Trophoblast cell (in vitro differentiated cells and primary cell): ENCODE results near the gene RAB36.

Experiments used
- DNase-seq, 2 donors: peaks; one replicate each; pipeline ENCODE4 v3.0.0-alpha.2; 2016
- H2AFZ ChIP-seq: 2 replicates; pipeline ENCODE4 v1.6.1; 2013; ENCODE audit warnings: low read length, moderate library complexity, mild to moderate bottlenecking; ENCODE audit not compliant: insufficient read depth, poor library complexity
- H2AK5ac ChIP-seq: 2 replicates; pipeline ENCODE4 v1.6.1; 2013; ENCODE audit warnings: mild to moderate bottlenecking, low read length
- H2BK120ac ChIP-seq: 2 replicates; pipeline ENCODE4 v1.6.1; 2013; ENCODE audit warnings: low read length, mild to moderate bottlenecking, moderate library complexity; ENCODE audit not compliant: insufficient read depth, poor library complexity
- H2BK12ac ChIP-seq: 2 replicates; pipeline ENCODE4 v1.6.1; 2013; ENCODE audit warnings: mild to moderate bottlenecking, low read length, moderate library complexity
- H2BK5ac ChIP-seq: 2 replicates; pipeline ENCODE4 v1.6.1; 2013; ENCODE audit warnings: low read length, low read depth, moderate library complexity, mild to moderate bottlenecking; ENCODE audit not compliant: poor library complexity
- H3K14ac ChIP-seq: 2 replicates; pipeline ENCODE4 v1.6.1; 2013; ENCODE audit warnings: mild to moderate bottlenecking, low read length
- H3K18ac ChIP-seq: 2 replicates; pipeline ENCODE4 v1.6.1; 2013; ENCODE audit warnings: mild to moderate bottlenecking, low read length
- H3K23ac ChIP-seq: 2 replicates; pipeline ENCODE4 v1.6.1; 2013; ENCODE audit warnings: low read length
- H3K27ac ChIP-seq: 2 replicates; pipeline ENCODE4 v1.5.1; 2013; ENCODE audit warnings: low read depth, mild to moderate bottlenecking, inconsistent platforms, low read length, moderate library complexity
- H3K27me3 ChIP-seq: 2 replicates; pipeline ENCODE4 v1.6.1; 2013; ENCODE audit warnings: inconsistent platforms, mild to moderate bottlenecking, low read length, moderate library complexity; ENCODE audit not compliant: insufficient read depth
- H3K36me3 ChIP-seq, 2 experiments: 1 replicate in 1 of 2; 2 replicates in 1 of 2; pipeline ENCODE4 v1.6.1; 2013; ENCODE audit warnings: low read length in 2 of 2, mild to moderate bottlenecking in 2 of 2, moderate library complexity in 1 of 2; ENCODE audit not compliant: insufficient read depth in 2 of 2, control insufficient read depth in 1 of 2
- H3K4ac ChIP-seq: 2 replicates; pipeline ENCODE4 v1.6.1; 2013; ENCODE audit warnings: low read depth, mild to moderate bottlenecking, low read length, moderate library complexity
- H3K4me1 ChIP-seq, 2 experiments: 1 replicate in 1 of 2; 2 replicates in 1 of 2; pipeline ENCODE4 v1.6.1; 2013; ENCODE audit warnings: low read length in 2 of 2, mild to moderate bottlenecking in 2 of 2, moderate library complexity in 1 of 2; ENCODE audit not compliant: insufficient read depth in 2 of 2, control insufficient read depth in 1 of 2
- H3K4me2 ChIP-seq: 2 replicates; pipeline ENCODE4 v1.6.1; 2013; ENCODE audit warnings: inconsistent platforms, mild to moderate bottlenecking, low read length, moderate library complexity
- H3K4me3 ChIP-seq: 2 replicates; pipeline ENCODE4 v1.5.1; 2013; ENCODE audit warnings: mild to moderate bottlenecking, low read depth, low read length, inconsistent platforms
- H3K79me1 ChIP-seq: one replicate; pipeline ENCODE4 v1.6.1; 2013; ENCODE audit warnings: low read length
- H3K79me2 ChIP-seq: 2 replicates; pipeline ENCODE4 v1.6.1; 2013; ENCODE audit warnings: low read length, mild to moderate bottlenecking; ENCODE audit not compliant: control insufficient read depth, insufficient read depth, poor library complexity
- H3K9ac ChIP-seq: 2 replicates; pipeline ENCODE4 v1.6.1; 2013; ENCODE audit warnings: mild to moderate bottlenecking, low read length
- H3K9me3 ChIP-seq: 2 replicates; pipeline ENCODE4 v1.6.1; 2013; ENCODE audit warnings: low read depth, mild to moderate bottlenecking, control low read depth, inconsistent platforms, low read length; ENCODE audit not compliant: insufficient read depth
- H4K12ac ChIP-seq: 2 replicates; pipeline ENCODE4 v1.6.1; 2013; ENCODE audit warnings: low read depth, mild to moderate bottlenecking, low read length, moderate library complexity
- H4K8ac ChIP-seq: 2 replicates; pipeline ENCODE4 v1.6.1; 2013; ENCODE audit warnings: low read depth, mild to moderate bottlenecking, low read length, moderate library complexity
- H4K91ac ChIP-seq: one replicate; pipeline ENCODE4 v1.6.1; 2013; ENCODE audit warnings: low read depth, mild to moderate bottlenecking, low read length, moderate library complexity
- WGBS: extraction: QIAGEN DNeasy Blood & Tissue Kit; methylation state at CpG from one replicate; pipeline ENCODE4 v1.1.7; 2013; ENCODE audit warnings: missing lambda C conversion rate; ENCODE audit not compliant: insufficient read length, insufficient coverage; ENCODE audit errors: extremely low coverage; 5-methylcytosine and 5-hydroxymethylcytosine counted together

Gene RAB36

DNA sequence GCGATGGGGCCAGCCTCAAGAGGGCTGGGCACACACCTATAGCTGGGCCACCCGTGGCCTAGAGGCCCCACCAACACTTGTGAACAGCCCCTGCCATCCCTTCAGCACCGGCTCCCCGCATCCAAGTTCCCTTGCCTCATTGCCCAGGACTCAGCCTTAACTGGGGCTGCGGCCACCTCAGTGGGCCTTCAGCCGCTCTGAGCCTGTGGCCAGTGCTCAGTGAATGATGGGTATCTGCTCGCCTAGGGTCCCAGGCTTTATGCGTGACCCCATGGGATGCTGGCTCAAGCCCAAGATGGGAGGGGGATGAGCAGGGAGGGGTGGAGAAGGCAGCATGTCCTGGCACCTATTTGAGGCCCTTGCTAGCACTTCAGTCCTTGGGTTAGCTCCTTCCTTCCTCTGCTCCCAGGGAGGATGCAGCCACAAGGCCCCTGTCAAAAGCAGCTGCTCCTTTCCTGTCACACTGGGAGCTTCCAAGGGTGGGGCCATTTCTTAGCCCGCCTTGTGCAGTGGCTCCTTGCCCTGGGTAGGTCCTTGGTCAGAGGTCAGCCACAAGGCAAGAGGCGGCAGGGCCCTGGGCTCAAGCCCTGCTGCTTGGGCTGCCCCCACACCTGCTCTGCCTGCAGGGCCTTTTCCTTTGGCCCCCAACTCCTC, 43.1 kb upstream of the RAB36 start:
- no CpG with 5 or more reads among the region's 10 CpGs for WGBS
- no peak overlapping the region for H3K27ac ChIP-seq

DNA sequence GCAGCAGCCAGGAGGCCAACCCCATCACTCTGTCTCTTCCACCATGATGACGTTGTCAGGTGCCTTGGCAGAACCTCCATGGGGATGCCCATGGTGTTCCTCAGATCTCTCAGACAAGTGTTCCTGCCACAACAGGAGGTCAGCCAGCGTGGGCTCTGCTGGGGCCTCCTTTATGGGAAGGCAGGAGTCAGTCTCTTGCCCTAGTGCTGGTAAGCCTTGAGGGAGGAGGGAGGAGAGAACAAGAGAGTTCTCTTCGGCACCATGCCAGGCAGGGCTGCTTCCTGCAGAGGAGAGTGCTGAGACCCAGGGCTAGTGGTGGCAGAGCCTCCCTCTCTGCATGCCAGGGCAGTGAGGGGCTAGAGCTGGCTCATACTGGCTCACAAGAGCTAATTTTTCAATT, 42.5 kb upstream of the RAB36 start:
- no peak overlapping the region for H3K4me2 ChIP-seq
- no peak overlapping the region for H3K4me3 ChIP-seq
- H4K12ac ChIP-seq = no peak overlapping the region
- H3K14ac ChIP-seq = no peak overlapping the region
- DNase-seq = no peak
- no peak overlapping the region for H3K9ac ChIP-seq
- no peaks in the 10 kb centered on the region for H3K4me1 ChIP-seq
- no peak overlapping the region for H2BK5ac ChIP-seq
- no peak overlapping the region for H3K27ac ChIP-seq
- H3K79me1 ChIP-seq = no peaks in the 10 kb centered on the region
- H2BK120ac ChIP-seq = no peak overlapping the region
- no peaks in the 10 kb centered on the region for H3K79me2 ChIP-seq
- no peak overlapping the region for H3K18ac ChIP-seq
- no peak overlapping the region for H3K4ac ChIP-seq
- H4K8ac ChIP-seq = no peak overlapping the region
- no peak overlapping the region for H2AFZ ChIP-seq
- no peak overlapping the region for H4K91ac ChIP-seq
- WGBS = no CpG with 5 or more reads among the region's 3 CpGs
- H3K36me3 ChIP-seq = no peaks in the 10 kb centered on the region
- peaks cover 3% of the 10 kb centered on the region for H3K9me3 ChIP-seq
- no peak overlapping the region for H2AK5ac ChIP-seq
- H3K23ac ChIP-seq = no peak overlapping the region
- no peak overlapping the region for H2BK12ac ChIP-seq
- no peaks in the 10 kb centered on the region for H3K27me3 ChIP-seq

More for the DNA sequence above, 43.1 kb upstream of the RAB36 start:
- Histone ChIP-seq H2BK5ac (no peak overlapping the region), H3K23ac (no peak overlapping the region), H3K9me3 (peaks cover 3% of the 10 kb centered on the region), H3K27me3 (no peaks in the 10 kb centered on the region), H2BK12ac (no peak overlapping the region), H3K4ac (no peak overlapping the region), H3K14ac (no peak overlapping the region), H4K91ac (no peak overlapping the region), H2AK5ac (no peak overlapping the region), H2AFZ (no peak overlapping the region), H2BK120ac (no peak overlapping the region), H3K18ac (no peak overlapping the region), H4K12ac (no peak overlapping the region), H3K36me3 (no peaks in the 10 kb centered on the region), H4K8ac (no peak overlapping the region), H3K4me3 (no peak overlapping the region), H3K9ac (no peak overlapping the region), H3K4me2 (no peak overlapping the region), H3K79me1 (no peaks in the 10 kb centered on the region), H3K79me2 (no peaks in the 10 kb centered on the region), H3K4me1 (no peaks in the 10 kb centered on the region)
- DNase-seq = no peak

DNA sequence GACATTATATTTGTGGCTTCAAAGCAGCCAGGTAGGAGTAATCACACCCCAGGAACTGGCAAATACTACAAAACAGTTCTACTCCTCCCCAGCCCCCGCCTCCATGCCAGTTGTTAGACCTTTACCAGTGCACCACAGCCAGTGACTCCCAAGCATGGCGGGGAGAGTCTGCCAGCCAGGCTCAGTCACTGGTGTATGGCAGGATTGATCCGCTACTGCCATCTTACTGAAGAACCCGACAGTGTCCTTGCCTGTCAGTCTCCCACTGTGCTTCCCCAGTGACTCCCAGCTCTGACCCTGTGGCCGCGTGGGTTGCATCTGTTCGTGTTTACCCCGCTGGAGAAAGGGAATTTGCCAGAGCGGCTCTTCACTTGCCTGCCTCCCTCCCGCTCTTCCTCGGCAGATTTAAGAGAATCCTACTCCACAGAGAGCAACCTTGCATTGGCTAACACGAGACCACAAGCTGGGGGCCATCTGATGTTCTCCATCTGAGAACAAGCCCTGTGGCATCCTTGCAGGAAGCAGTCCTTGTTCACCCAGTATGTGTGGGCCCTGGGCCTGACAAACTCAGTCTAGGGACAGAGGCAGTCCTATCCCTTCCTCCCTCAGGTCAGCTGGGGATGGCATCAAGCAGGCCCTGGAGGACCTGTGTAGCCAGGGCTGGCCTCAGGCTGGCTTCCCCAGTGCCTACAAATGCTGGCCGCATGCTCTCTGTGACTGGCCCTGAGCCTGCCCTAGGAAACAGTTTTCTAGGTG, 41.9 kb upstream of the RAB36 start:
- H3K9ac ChIP-seq = no peak overlapping the region
- no peak overlapping the region for H2AK5ac ChIP-seq
- no peak overlapping the region for H3K18ac ChIP-seq
- H2BK12ac ChIP-seq = no peak overlapping the region
- no peak overlapping the region for H3K14ac ChIP-seq
- H3K27me3 ChIP-seq = no peaks in the 10 kb centered on the region
- H3K23ac ChIP-seq = no peak overlapping the region
- H3K79me1 ChIP-seq = no peaks in the 10 kb centered on the region
- H2BK5ac ChIP-seq = no peak overlapping the region
- no peak overlapping the region for H4K12ac ChIP-seq
- no peaks in the 10 kb centered on the region for H3K79me2 ChIP-seq
- no peak for DNase-seq
- H3K4ac ChIP-seq = no peak overlapping the region
- no peak overlapping the region for H3K4me2 ChIP-seq
- H3K36me3 ChIP-seq = no peaks in the 10 kb centered on the region
- H3K4me3 ChIP-seq = no peak overlapping the region
- WGBS = no CpG with 5 or more reads among the region's 13 CpGs
- peaks cover 3% of the 10 kb centered on the region for H3K9me3 ChIP-seq
- no peak overlapping the region for H2AFZ ChIP-seq
- H4K8ac ChIP-seq = no peak overlapping the region
- H3K27ac ChIP-seq = no peak overlapping the region
- no peak overlapping the region for H2BK120ac ChIP-seq
- no peak overlapping the region for H4K91ac ChIP-seq
- no peaks in the 10 kb centered on the region for H3K4me1 ChIP-seq

DNA sequence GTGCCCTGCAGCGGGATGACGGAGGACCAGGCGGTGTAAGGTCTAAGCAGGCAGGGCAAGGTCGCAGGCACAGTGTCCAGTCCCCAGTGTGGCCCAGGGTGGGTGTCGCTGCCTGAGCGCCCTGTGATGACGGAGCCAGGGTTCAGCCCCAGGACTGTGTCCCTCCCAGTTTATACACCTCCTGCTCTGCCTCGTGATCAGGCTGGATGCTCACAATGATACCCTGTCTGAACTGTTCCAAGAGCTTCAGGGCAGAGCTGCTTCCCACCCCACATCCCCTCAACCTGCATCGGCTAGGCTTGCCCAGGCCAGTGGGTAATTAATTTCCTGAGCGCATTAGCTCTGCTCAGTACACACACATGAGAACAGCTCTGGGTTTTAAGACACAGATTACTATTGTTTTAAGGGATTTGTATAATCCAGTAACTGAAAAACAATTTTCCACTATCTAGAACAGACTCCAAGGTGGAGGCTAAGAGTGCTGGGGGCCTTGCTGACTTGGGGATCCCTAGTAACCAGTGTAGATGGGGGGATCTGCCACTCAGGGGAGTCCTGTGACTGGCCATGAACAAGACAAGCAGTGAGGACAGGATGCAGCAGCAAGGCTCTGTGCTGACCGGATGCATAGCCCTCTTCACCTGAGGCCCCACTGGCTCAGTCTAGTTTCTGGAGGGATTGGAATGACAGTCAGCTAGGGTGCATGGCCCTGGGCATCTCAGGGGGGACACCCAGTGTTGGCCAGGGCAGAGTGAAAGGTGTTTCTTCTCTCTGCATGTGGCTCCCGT, 40.9 kb upstream of the RAB36 start:
- Histone ChIP-seq H4K8ac (no peak overlapping the region), H3K9ac (no peak overlapping the region), H2AK5ac (no peak overlapping the region), H3K27me3 (no peaks in the 10 kb centered on the region), H3K79me1 (no peaks in the 10 kb centered on the region), H3K4me3 (no peak overlapping the region), H3K36me3 (no peaks in the 10 kb centered on the region), H2BK12ac (no peak overlapping the region), H4K12ac (no peak overlapping the region), H3K4me1 (no peaks in the 10 kb centered on the region), H3K18ac (no peak overlapping the region), H3K23ac (no peak overlapping the region), H2BK5ac (no peak overlapping the region), H4K91ac (no peak overlapping the region), H3K4me2 (no peak overlapping the region), H3K27ac (no peak overlapping the region), H3K4ac (no peak overlapping the region), H3K9me3 (peaks cover 3% of the 10 kb centered on the region), H3K14ac (no peak overlapping the region), H2BK120ac (no peak overlapping the region), H2AFZ (no peak overlapping the region), H3K79me2 (no peaks in the 10 kb centered on the region)
- DNase-seq = no peak
- WGBS = no CpG with 5 or more reads among the region's 12 CpGs
